ENCODE data around the gene AMOTL1.

Gene AMOTL1

DNA sequence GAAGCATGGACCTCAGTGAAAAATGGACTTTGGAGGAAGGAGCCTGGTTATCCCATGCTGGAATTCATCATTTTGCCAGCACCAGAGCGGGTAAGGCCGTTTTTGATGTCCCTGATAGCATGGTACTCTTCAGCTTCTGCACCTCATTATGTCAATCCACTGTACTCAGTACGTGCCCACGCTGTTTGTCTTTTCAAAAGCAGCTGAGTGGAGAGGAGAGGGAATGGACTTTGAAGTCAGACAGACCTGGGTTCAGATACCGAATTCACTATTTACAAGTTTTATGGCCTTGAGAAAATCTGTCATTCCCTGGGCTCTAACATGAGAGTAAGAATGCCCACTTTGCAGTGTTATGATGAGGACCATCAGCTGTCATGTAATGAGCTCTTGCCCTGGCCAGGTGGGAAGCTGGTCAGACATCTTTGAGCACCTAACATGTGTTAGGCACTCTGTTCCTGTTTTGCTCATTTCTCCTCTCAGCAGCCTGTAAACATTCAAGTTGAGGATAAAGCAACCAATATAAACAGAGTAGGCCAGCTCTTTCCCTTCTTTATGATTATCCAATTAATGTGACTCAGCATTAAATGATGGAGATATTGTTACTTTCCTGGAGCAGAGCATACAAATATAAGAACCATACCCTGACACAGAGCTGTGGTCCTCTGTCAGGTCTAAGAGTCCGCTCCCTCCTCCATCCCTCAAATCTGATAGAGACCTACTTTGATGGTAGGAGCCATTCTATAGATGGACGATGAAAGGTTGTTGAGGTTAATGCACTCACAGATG lies 39.0 kb upstream of the AMOTL1 start:
- H3K4me3 ChIP-seq (ENCODE audit: insufficient read length, low read depth) = no peak overlapping the region
- no peaks in the 10 kb centered on the region; the same call in 1 of the 2 replicates for H3K9me3 ChIP-seq (ENCODE audit: insufficient read depth, low read length)
- H3K4me1 ChIP-seq (ENCODE audit: insufficient read depth, insufficient read length) = peaks cover 6% of the 10 kb centered on the region
- H3K36me3 ChIP-seq (ENCODE audit: insufficient read depth, insufficient read length, low read length) = no peaks in the 10 kb centered on the region
- DNase-seq (ENCODE audit: low read depth, low spot score) = no peak
- TF ChIP-seq SUZ12 (IDR thresholded peaks at IDR 0.05; ENCODE audit: extremely low read depth, insufficient read depth, insufficient read length) (no peak), ZNF274 (IDR thresholded peaks at IDR 0.05; ENCODE audit: low read depth, low read length) (no peak), YY1 (IDR thresholded peaks at IDR 0.05; ENCODE audit: insufficient read depth, insufficient read length) (no peak)
- no peak overlapping the region for H3K9ac ChIP-seq (ENCODE audit: insufficient read length, low read depth)
- no peaks in the 10 kb centered on the region for H3K27me3 ChIP-seq (ENCODE audit: insufficient read depth, insufficient read length)

DNA sequence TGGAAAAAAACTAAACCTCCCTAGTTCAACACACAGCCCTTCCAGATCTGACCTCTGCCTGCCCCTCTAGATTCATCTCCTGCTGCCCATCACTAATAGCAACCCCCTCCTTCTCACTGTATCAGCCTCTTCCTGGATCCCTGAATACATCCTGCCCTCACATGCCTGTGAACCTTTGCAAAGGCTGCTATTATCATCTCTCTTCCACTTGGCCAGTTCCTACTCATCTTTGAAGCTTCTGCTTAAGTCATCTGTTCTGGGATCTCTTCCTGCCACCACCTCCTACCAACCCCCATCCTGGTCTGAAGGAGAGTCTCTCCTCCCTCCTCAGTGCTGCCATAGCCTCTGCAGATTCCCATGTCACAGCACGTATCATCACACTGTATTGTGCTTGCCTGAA lies 38.0 kb upstream of the AMOTL1 start:
- TF ChIP-seq YY1 (IDR thresholded peaks at IDR 0.05; ENCODE audit: insufficient read depth, insufficient read length) = no peak
- TF ChIP-seq SUZ12 (IDR thresholded peaks at IDR 0.05; ENCODE audit: extremely low read depth, insufficient read depth, insufficient read length) = no peak
- TF ChIP-seq ZNF274 (IDR thresholded peaks at IDR 0.05; ENCODE audit: low read depth, low read length) = no peak
- Histone ChIP-seq H3K9me3 (ENCODE audit: insufficient read depth, low read length) (no peaks in the 10 kb centered on the region; the same call in 1 of the 2 replicates), H3K9ac (ENCODE audit: insufficient read length, low read depth) (no peak overlapping the region), H3K4me3 (ENCODE audit: insufficient read length, low read depth) (no peak overlapping the region), H3K4me1 (ENCODE audit: insufficient read depth, insufficient read length) (peaks cover 6% of the 10 kb centered on the region), H3K36me3 (ENCODE audit: insufficient read depth, insufficient read length, low read length) (no peaks in the 10 kb centered on the region), H3K27me3 (ENCODE audit: insufficient read depth, insufficient read length) (no peaks in the 10 kb centered on the region)
- no peak for DNase-seq (ENCODE audit: low read depth, low spot score)

DNA sequence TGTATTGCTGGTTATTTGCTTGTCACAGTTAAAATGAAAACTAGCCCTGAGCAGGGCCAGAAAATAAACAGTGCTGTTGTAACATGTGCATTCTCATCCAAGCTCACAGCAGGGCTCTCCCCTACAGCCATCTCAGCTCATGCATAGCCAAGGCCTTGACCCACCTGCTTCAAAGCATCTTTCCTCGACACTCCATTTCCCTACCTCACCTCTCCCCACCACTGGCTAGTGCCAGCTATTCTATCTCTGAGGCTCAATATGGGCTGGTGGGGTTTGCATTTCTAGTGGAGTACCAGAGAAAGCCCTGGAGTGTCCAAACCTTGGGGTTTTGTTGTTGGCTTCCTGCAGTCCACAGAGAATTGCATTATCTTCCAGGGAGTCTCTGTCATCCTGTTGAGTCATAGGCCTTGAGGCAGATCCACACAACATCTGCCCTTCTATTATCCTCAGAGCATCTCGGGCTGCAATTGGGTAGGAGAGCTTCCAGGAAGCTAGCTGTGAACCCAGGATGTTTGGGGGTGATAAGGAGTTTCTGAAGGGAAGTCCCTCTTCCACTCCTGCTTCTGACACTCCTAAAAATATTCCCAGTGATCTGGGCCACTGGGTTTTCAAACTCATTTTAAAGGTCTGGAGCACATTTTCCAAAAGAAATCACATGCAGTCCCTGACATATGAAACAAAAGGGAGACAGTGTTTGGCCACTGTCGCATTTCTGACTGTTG lies 36.1 kb upstream of the AMOTL1 start:
- H3K9ac ChIP-seq (ENCODE audit: insufficient read length, low read depth) = no peak overlapping the region
- H3K4me1 ChIP-seq (ENCODE audit: insufficient read depth, insufficient read length) = peaks cover 9% of the 10 kb centered on the region
- TF ChIP-seq YY1 (IDR thresholded peaks at IDR 0.05; ENCODE audit: insufficient read depth, insufficient read length) (no peak), SUZ12 (IDR thresholded peaks at IDR 0.05; ENCODE audit: extremely low read depth, insufficient read depth, insufficient read length) (no peak), ZNF274 (IDR thresholded peaks at IDR 0.05; ENCODE audit: low read depth, low read length) (no peak)
- no peaks in the 10 kb centered on the region for H3K27me3 ChIP-seq (ENCODE audit: insufficient read depth, insufficient read length)
- no peak for DNase-seq (ENCODE audit: low read depth, low spot score)
- no peaks in the 10 kb centered on the region; the same call in 1 of the 2 replicates for H3K9me3 ChIP-seq (ENCODE audit: insufficient read depth, low read length)
- no peak overlapping the region for H3K4me3 ChIP-seq (ENCODE audit: insufficient read length, low read depth)
- no peaks in the 10 kb centered on the region for H3K36me3 ChIP-seq (ENCODE audit: insufficient read depth, insufficient read length, low read length)

DNA sequence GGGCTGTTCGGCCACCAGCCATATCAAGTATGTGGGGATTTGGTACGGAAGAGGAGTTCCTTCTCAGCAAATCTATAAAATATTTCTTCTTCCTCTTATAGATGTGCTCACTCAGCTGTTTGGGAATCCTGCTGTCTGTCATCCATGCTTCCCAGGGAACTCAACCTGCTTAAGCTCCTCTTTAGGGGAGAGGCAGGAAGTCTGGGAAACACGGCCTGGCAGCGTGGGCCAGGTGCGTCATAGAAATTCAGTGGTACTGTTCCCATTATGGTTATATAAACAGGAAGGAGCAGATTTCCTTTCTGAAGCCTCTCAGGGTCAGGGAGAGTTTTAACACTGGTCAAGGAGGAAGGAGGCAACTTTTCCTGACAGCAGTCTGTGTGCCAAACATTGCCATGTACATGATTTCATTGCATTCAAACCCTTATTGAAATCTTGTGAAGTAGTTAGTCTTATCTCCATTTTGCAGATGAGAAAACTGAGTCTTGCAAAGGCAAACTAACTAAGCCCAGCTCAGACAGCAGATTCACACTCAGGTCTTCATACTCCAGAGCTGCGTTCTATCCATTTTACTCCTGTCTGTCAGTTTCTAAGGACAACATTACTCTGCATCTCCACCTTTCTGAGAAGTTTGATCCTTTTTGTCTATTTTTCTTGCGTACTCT lies 35.4 kb upstream of the AMOTL1 start:
- no peaks in the 10 kb centered on the region for H3K36me3 ChIP-seq (ENCODE audit: insufficient read depth, insufficient read length, low read length)
- H3K4me1 ChIP-seq (ENCODE audit: insufficient read depth, insufficient read length) = peaks cover 9% of the 10 kb centered on the region
- DNase-seq (ENCODE audit: low read depth, low spot score) = no peak
- TF ChIP-seq SUZ12 (IDR thresholded peaks at IDR 0.05; ENCODE audit: extremely low read depth, insufficient read depth, insufficient read length) (no peak), YY1 (IDR thresholded peaks at IDR 0.05; ENCODE audit: insufficient read depth, insufficient read length) (no peak), ZNF274 (IDR thresholded peaks at IDR 0.05; ENCODE audit: low read depth, low read length) (no peak)
- no peak overlapping the region for H3K4me3 ChIP-seq (ENCODE audit: insufficient read length, low read depth)
- no peaks in the 10 kb centered on the region for H3K27me3 ChIP-seq (ENCODE audit: insufficient read depth, insufficient read length)
- H3K9me3 ChIP-seq (ENCODE audit: insufficient read depth, low read length) = no peaks in the 10 kb centered on the region; the same call in 1 of the 2 replicates
- no peak overlapping the region for H3K9ac ChIP-seq (ENCODE audit: insufficient read length, low read depth)

DNA sequence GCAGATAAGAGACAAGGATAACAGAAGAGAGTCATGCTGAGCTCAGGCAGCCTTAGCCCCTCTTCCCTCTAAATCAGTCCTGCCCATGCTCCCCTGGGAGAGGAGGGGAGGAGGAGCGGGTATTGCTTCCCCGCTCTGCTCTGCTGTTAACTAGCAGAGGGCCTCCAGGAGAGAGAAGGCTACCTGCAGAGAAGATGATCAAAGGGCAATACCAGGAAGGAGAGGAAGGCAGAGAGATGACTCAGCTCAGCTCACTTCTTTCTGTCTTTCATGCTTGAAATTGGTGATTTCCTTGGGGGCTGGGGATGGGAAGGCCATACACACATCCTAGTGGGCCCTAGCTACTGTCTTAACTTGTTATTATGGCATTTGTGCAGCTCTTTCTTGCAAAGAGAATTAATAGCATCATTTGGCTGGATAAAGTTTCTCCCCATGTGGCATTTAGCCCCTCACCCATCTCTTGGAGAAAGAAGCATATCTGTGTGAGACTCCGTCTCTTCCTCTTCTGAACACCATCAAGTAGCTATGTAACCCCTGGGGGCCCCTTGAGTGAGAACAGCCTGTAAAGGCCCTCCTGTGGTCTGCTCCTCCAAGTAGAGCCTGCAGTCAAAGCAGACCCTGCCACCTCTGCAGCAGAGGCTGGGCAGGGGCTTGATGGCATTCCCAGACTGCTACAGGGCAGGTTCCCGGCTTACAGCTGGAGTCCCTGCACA lies 33.4 kb upstream of the AMOTL1 start:
- Histone ChIP-seq H3K4me3 (ENCODE audit: insufficient read length, low read depth) (no peak overlapping the region), H3K27me3 (ENCODE audit: insufficient read depth, insufficient read length) (no peaks in the 10 kb centered on the region), H3K36me3 (ENCODE audit: insufficient read depth, insufficient read length, low read length) (no peaks in the 10 kb centered on the region), H3K9me3 (ENCODE audit: insufficient read depth, low read length) (no peaks in the 10 kb centered on the region), H3K4me1 (ENCODE audit: insufficient read depth, insufficient read length) (peaks cover 9% of the 10 kb centered on the region), H3K9ac (ENCODE audit: insufficient read length, low read depth) (peak overlapping the region; percentile 34)
- DNase-seq (ENCODE audit: low read depth, low spot score) = peak; percentile 67
- TF ChIP-seq ZNF274 (IDR thresholded peaks at IDR 0.05; ENCODE audit: low read depth, low read length) = no peak
- no peak for TF ChIP-seq YY1 (IDR thresholded peaks at IDR 0.05; ENCODE audit: insufficient read depth, insufficient read length)
- TF ChIP-seq SUZ12 (IDR thresholded peaks at IDR 0.05; ENCODE audit: extremely low read depth, insufficient read depth, insufficient read length) = no peak

DNA sequence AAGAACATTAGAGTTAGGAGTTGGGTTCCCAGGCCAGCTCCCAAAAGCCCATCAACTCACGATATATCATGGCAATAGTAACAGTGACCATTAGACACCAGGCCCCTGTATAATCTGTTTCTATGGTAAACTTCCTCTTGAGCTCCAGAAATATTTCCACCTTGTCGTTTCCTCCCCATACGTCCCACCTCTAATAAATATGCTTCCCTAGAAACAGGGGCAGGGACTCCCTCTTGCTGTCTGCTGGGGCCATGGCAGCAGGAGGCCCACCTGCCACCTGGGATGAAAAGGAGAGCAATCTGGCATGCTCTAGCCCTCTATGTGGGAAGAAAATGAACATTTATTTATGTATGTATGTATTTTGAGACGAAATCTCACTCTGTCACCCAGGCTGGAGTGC lies 32.2 kb upstream of the AMOTL1 start:
- Histone ChIP-seq H3K36me3 (ENCODE audit: insufficient read depth, insufficient read length, low read length) (no peaks in the 10 kb centered on the region), H3K27me3 (ENCODE audit: insufficient read depth, insufficient read length) (peaks cover 9% of the 10 kb centered on the region), H3K9ac (ENCODE audit: insufficient read length, low read depth) (no peak overlapping the region), H3K9me3 (ENCODE audit: insufficient read depth, low read length) (no peaks in the 10 kb centered on the region), H3K4me3 (ENCODE audit: insufficient read length, low read depth) (no peak overlapping the region), H3K4me1 (ENCODE audit: insufficient read depth, insufficient read length) (peaks cover 9% of the 10 kb centered on the region)
- no peak for DNase-seq (ENCODE audit: low read depth, low spot score)
- TF ChIP-seq SUZ12 (IDR thresholded peaks at IDR 0.05; ENCODE audit: extremely low read depth, insufficient read depth, insufficient read length) (no peak), ZNF274 (IDR thresholded peaks at IDR 0.05; ENCODE audit: low read depth, low read length) (no peak), YY1 (IDR thresholded peaks at IDR 0.05; ENCODE audit: insufficient read depth, insufficient read length) (no peak)
